Common myeloid progenitor, CD34-positive (primary cell): ENCODE results near the gene MACROH2A2.

Experiments
- CTCF ChIA-PET: fragments of 350-600 bp; sonication (Branson Sonifier 250); formaldehyde crosslinking; loops from one replicate; lab custom pipeline; 2021; ENCODE audit warnings: antibody characterized with exemption; lab: Charles Lee
- POLR2A ChIA-PET: fragments of 350-600 bp; sonication (Branson Sonifier 250); formaldehyde crosslinking; loops from one replicate; lab custom pipeline; 2021; ENCODE audit warnings: antibody characterized with exemption; lab: Charles Lee
- DNase-seq, 3 donors: peaks; one replicate each; pipeline versions ENCODE4 v3.0.0 to v3.0.0-alpha.2; 2013
- H3K27ac ChIP-seq, 2 experiments: 1 replicate in 1 of 2; 2 replicates in 1 of 2; pipeline ENCODE4 v1.7.0; 2013; ENCODE audit warnings: inconsistent platforms in 2 of 2, low read length in 2 of 2, mild to moderate bottlenecking in 2 of 2, low read depth in 1 of 2, moderate library complexity in 1 of 2; ENCODE audit not compliant: severe bottlenecking in 2 of 2, insufficient read depth in 1 of 2, poor library complexity in 1 of 2
- H3K27me3 ChIP-seq, 5 experiments: replicated peaks in 2 of 5; 1 replicate in 3 of 5; 2 replicates in 2 of 5; pipeline versions ENCODE4 v1.6.1 to v1.7.0; 2013; ENCODE audit warnings: low read length in 4 of 5, mild to moderate bottlenecking in 2 of 5, moderate library complexity in 2 of 5, inconsistent platforms in 1 of 5; ENCODE audit not compliant: insufficient read depth in 5 of 5, control insufficient read depth in 4 of 5
- H3K36me3 ChIP-seq, 4 experiments: 1 replicate in 2 of 4; 2 replicates in 2 of 4; pipeline versions ENCODE4 v1.6.1 to v1.7.0; 2013; ENCODE audit warnings: low read length in 3 of 4, control low read depth in 1 of 4, mild to moderate bottlenecking in 1 of 4; ENCODE audit not compliant: control insufficient read depth in 4 of 4, insufficient read depth in 4 of 4
- H3K4me1 ChIP-seq, 4 experiments: 1 replicate in 3 of 4; 2 replicates in 1 of 4; pipeline versions ENCODE4 v1.6.1 to v1.7.1; 2013; ENCODE audit warnings: low read length in 3 of 4, mild to moderate bottlenecking in 3 of 4, control low read depth in 1 of 4, inconsistent platforms in 1 of 4, moderate library complexity in 1 of 4; ENCODE audit not compliant: control insufficient read depth in 4 of 4, insufficient read depth in 4 of 4; ENCODE audit errors: control extremely low read depth in 1 of 4
- H3K4me3 ChIP-seq, 7 experiments: 1 replicate in 4 of 7; 2 replicates in 3 of 7; pipeline versions ENCODE4 v1.5.1 to v1.7.0; 2013; ENCODE audit warnings: mild to moderate bottlenecking in 7 of 7, low read length in 6 of 7, moderate library complexity in 6 of 7, inconsistent platforms in 2 of 7, low read depth in 2 of 7, control low read depth in 1 of 7; ENCODE audit not compliant: insufficient read depth in 4 of 7, control insufficient read depth in 1 of 7; ENCODE audit errors: extremely low read depth in 1 of 7
- H3K9me3 ChIP-seq, 5 experiments: 1 replicate in 4 of 5; 2 replicates in 1 of 5; pipeline versions ENCODE4 v1.6.1 to v1.7.1; 2013; ENCODE audit warnings: low read length in 4 of 5, mild to moderate bottlenecking in 2 of 5, inconsistent platforms in 1 of 5, low read depth in 1 of 5, moderate library complexity in 1 of 5; ENCODE audit not compliant: control insufficient read depth in 4 of 5, insufficient read depth in 2 of 5; ENCODE audit errors: control extremely low read depth in 1 of 5
- WGBS: methylation state at CpG from one replicate; pipeline ENCODE4 v1.1.5; 2013; ENCODE audit not compliant: insufficient coverage; 5-methylcytosine and 5-hydroxymethylcytosine counted together

Gene MACROH2A2

DNA sequence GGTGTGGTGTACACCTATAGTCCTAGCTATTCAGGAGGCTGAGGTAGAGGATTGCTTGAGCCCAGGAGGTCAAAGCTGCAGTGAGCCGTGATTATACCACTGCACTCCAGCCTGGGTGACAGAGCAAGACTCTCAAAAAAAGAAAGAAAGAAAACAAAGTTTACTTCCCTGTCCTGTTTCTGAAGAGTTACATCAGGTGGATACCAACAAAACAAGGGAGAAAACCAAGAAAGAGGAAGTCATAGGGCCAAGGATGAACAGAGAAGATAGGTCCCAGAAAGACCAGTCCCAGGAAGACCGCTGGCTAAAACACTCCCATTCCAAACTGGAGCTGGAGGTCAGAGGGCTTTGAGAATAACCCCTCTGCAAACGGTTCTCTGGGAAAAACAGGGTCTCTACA lies 13.5 kb downstream of the MACROH2A2 start:
- Histone ChIP-seq H3K4me3 (no peak overlapping the region), H3K36me3 (no peaks in the 10 kb centered on the region), H3K27me3 (no peaks in the 10 kb centered on the region), H3K9me3 (no peaks in the 10 kb centered on the region), H3K4me1 (peaks cover 0 to 3% (median 0%) of the 10 kb centered on the region in 4 experiments), H3K27ac (no peak overlapping the region)
- ChIA-PET CTCF (no interaction called here), POLR2A (no interaction called here)
- DNase-seq, result no peak
- WGBS, result 100% methylated on average over 1 of the region's 3 CpGs

DNA sequence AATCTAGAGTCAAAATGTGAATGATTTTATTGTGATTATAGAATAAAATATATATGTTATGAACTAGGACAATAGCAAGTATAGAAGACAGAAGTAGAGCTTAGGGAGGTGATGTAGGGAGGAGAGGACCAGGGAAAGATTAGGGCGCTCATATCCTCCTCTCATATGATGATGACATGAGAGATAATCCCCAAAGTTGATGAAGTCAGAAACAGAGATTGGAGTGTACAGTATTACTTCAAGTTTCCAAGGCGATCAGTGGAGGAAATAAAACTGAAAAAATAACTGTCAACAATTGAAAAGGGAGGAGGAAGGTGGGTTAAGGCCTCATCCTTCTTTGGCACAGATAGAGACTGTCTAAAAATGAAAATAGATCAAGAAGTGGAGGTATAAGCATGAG lies 14.9 kb downstream of the MACROH2A2 start:
- H3K27ac ChIP-seq, result no peak overlapping the region
- no peaks in the 10 kb centered on the region for H3K27me3 ChIP-seq
- no peaks in the 10 kb centered on the region for H3K9me3 ChIP-seq
- 100% methylated on average over 2 of the region's 2 CpGs for WGBS
- no peak for DNase-seq
- no peaks in the 10 kb centered on the region for H3K36me3 ChIP-seq
- no peak overlapping the region for H3K4me3 ChIP-seq
- CTCF ChIA-PET, result no interaction called here
- peaks cover 0 to 3% (median 0%) of the 10 kb centered on the region in 4 experiments for H3K4me1 ChIP-seq
- POLR2A ChIA-PET, result no interaction called here

DNA sequence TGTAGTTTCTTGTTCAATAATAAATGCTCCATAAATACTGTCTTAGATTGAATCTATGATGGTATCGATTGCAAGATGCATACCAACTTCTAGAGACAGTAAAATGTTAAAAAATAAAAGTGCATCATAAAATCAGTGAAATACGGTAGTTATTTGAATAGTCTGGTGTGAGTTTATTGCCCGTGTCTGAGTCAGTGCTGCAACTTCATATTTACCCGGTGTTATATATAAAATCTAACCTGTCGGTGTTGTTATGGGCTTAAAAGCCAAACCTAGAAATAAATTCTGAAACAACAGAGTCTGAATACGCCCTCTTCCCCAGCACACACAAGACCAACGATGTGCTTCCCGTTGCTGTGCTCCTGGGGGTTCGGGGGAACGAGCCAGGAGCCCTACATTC lies 16.3 kb downstream of the MACROH2A2 start:
- no peak for DNase-seq
- CTCF ChIA-PET, result interaction anchor here (1.6 kb wide), 1 partner anchor 10 kb away, joined by 3 read pairs; no protein-coding TSS in a partner anchor
- Histone ChIP-seq H3K36me3 (no peaks in the 10 kb centered on the region), H3K4me1 (peaks cover 0 to 3% (median 0%) of the 10 kb centered on the region in 4 experiments), H3K4me3 (no peak overlapping the region), H3K27me3 (no peaks in the 10 kb centered on the region), H3K9me3 (no peaks in the 10 kb centered on the region), H3K27ac (no peak overlapping the region)
- POLR2A ChIA-PET, result no interaction called here
- WGBS, result 100% methylated on average over 8 of the region's 10 CpGs

DNA sequence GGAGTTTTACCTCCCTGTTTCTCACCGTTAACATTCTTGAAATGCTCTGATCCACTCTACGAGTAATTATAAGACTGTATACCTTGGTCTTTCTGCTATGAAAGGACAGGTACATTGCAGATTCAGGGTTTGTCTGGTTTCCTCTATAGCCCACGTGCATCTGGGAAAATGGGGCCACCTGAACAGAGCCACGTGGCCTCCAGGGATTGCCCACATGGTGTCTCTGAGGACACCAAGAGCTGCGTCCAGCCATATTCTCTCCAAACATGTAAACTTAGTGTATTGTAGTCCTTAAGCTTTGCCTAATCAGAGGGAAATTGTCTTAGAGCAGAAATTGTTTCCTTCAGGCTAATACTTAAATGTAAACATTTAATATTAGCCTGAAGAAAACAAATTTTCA lies 16.7 kb downstream of the MACROH2A2 start:
- Histone ChIP-seq H3K27me3 (no peaks in the 10 kb centered on the region), H3K27ac (no peak overlapping the region), H3K36me3 (no peaks in the 10 kb centered on the region), H3K4me1 (peaks cover 0 to 3% (median 0%) of the 10 kb centered on the region in 4 experiments), H3K9me3 (no peaks in the 10 kb centered on the region), H3K4me3 (no peak overlapping the region)
- 87% methylated on average over 4 of the region's 5 CpGs for WGBS
- no peak for DNase-seq
- POLR2A ChIA-PET, result no interaction called here
- CTCF ChIA-PET, result interaction anchor here (1.6 kb wide), 1 partner anchor 11 kb away, joined by 3 read pairs; no protein-coding TSS in a partner anchor

DNA sequence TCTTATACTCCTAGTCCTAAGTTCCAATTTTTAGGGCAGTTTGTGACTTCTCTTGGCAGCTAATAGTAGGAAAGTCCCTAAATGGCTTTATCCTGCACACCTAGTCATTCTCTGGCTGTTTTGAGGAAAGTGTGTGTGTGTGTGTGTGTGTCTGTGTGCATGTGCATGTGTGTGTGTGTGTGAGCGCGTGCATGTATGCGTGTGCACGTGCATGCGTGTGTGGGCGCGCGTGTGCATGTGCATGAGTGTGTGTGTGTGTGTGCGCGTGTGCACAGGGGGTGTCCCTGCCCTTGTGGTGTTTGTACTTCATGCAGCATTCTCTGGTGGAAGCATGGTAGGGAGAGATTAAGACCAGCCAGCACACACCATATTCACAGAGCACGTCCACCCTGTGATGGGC lies 18.2 kb downstream of the MACROH2A2 start:
- no peaks in the 10 kb centered on the region for H3K27me3 ChIP-seq
- CTCF ChIA-PET, result no interaction called here
- no peaks in the 10 kb centered on the region for H3K36me3 ChIP-seq
- H3K4me3 ChIP-seq, result no peak overlapping the region
- 71% methylated on average over 1 of the region's 11 CpGs for WGBS
- POLR2A ChIA-PET, result no interaction called here
- no peak overlapping the region for H3K27ac ChIP-seq
- no peaks in the 10 kb centered on the region for H3K4me1 ChIP-seq
- no peaks in the 10 kb centered on the region for H3K9me3 ChIP-seq
- no peak for DNase-seq

DNA sequence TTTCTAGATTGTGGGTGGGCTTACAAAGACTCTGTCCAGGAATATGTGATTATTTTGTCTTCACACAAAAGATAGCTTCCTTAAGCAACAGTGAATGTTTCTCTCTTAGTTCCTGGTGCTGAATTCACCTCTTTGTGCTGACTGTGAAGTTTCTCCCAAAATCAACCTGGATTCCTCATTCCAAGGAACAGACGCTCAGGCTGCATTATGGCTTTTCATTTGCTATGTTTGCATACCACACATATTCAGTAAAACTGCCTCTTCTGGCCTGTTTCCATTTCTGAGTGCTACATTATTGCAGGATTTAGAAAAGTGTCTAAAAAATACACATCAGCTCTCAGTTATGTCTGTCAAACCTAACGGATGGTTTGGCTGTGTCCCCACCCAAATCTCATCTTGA lies 21.5 kb downstream of the MACROH2A2 start:
- DNase-seq, result no peak
- no peak overlapping the region for H3K4me3 ChIP-seq
- CTCF ChIA-PET, result interaction anchor here (1.5 kb wide), 1 partner anchor 16 kb away, joined by 3 read pairs; no protein-coding TSS in a partner anchor

DNA sequence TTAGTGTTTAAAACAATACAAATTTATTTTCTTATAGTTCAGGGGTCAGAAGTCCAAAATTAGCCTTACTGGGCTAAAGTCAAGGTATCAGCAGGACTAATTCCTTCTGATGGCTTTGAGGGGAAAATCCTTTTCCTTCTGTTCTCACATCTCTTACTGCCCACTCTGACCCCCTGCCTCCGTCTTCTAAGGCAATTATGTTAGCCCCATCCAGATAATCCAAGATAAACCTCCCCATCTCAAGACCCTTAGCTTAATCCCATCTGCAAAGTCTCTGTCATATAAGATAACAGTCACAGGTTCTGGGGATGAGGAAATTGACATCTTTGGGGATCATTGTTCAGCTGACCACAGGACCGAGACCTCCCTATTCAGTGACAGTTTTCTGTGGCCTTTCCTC lies 22.3 kb downstream of the MACROH2A2 start:
- ChIA-PET CTCF (interaction anchor here (1.1 kb wide), 1 partner anchor 10 kb away, joined by 3 read pairs; no protein-coding TSS in a partner anchor), POLR2A (no interaction called here)
- Histone ChIP-seq H3K36me3 (no peaks in the 10 kb centered on the region), H3K27ac (no peak overlapping the region), H3K27me3 (no peaks in the 10 kb centered on the region), H3K4me1 (no peaks in the 10 kb centered on the region), H3K4me3 (no peak overlapping the region), H3K9me3 (no peaks in the 10 kb centered on the region)
- WGBS, result no CpG with 5 or more reads among the region's 2 CpGs
- no peak for DNase-seq

More for the DNA sequence above, 21.5 kb downstream of the MACROH2A2 start:
- Histone ChIP-seq H3K27ac (no peak overlapping the region), H3K27me3 (no peaks in the 10 kb centered on the region), H3K36me3 (no peaks in the 10 kb centered on the region), H3K4me1 (no peaks in the 10 kb centered on the region), H3K9me3 (no peaks in the 10 kb centered on the region)
- 100% methylated on average over 1 of the region's 2 CpGs for WGBS
- POLR2A ChIA-PET, result interaction anchor here (1.3 kb wide), 1 partner anchor 12 kb away, joined by 3 read pairs; no protein-coding TSS in a partner anchor
